ENCODE results near the gene DHX30.

Gene DHX30

DNA sequence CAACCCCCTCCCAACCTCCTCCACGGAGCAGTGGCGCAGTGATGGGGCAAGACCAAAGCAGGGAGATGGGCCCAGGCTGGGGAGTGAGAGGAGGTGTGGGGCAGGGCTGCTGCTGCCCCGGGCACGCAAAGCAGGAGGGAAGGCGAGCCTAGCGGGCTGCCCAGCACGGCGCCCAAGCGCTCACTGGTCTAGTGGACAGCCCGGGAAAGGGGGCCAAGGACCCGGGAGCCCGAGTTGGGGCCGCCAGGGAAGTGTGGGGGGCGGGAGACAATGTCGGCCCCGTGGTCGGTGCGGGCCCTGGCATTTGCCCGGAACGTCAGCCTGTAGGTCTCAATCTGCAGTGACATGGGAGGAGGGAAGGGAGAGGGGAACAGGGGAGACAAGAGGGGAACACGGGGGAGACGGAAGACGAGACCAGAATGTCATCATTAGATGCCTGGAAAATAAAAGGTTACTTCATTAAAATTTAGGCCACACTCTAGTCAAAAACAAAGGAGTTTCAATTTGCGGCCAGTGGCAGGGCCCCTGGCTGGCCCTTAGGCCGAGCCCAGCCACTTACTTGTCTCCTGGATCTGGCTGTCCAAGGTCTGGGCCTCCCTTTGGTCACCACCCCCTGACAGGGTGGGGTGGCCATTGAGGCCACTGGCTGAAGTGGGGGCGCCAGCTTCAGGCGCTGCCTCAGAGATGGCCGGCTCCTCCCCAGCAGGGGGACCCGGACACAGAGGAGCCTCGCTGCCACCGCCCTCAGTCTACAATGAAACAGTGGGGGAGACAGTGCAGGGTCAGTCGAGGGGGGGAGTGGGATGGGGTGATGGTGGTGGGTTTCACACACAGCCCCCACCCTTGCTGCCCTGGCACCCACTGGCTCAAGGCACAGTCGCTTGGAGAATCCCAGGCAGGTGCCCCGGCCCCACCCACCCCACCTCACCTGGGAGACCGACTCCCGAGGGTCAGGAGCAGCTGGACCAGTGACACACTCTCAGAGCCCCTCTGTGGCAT is 50.0 kb downstream of the DHX30 start:
- FAIRE-seq, result no peak

DNA sequence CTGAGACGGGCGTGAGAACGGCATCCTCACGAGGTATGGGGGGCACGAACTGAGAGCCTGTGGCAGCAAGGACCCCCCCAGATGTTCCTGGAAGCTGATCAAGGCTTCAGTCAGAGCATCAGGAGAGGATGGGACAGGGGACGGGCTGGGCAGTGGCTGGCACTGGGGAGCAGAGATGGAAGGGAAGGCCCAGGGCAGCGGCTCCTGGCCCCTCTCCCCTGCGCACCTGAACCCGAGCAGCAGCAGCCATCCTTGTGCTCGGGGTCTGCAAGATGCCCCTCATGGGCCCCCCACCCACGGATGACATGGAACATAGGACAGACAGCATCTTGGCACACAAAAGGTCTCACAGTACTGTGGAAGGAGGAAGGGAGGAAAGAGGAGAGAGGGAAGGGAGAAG is 51.3 kb downstream of the DHX30 start:
- FAIRE-seq, result no peak

DNA sequence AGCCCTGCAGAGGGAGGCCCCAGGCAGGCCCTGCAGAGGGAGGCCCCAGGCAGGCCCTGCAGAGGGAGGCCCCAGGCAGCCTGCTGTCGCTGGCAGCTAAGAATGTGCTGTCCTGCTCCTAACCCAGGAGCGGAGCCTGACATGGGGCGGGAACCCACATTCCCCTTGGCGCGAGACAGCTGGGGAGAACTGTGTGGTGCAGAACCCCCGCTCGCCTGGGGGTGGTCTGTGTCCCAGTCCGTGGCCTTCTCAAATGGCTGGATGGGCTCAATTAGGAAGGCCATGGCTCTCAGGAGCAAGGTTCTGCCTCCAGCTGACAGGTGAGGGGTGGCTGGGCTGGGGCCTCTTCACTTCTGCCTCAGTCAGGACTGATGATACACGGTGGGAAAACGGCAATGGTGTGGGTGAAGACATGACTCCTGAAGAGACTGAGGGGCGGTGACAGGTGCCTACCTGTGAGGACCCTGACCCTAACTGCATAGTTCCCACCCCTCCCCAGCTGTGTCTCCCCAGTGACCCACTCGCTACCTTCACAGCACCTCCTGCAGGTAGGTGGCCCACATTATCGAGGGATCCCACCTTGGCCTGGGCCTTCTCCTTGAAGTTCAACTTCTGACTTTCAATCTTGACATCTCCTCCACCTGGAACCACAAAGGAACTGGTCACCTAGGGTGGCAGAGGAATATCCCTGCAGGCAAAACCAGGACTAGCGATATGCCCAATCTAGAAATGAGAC is 52.0 kb downstream of the DHX30 start:
- FAIRE-seq, result no peak

DNA sequence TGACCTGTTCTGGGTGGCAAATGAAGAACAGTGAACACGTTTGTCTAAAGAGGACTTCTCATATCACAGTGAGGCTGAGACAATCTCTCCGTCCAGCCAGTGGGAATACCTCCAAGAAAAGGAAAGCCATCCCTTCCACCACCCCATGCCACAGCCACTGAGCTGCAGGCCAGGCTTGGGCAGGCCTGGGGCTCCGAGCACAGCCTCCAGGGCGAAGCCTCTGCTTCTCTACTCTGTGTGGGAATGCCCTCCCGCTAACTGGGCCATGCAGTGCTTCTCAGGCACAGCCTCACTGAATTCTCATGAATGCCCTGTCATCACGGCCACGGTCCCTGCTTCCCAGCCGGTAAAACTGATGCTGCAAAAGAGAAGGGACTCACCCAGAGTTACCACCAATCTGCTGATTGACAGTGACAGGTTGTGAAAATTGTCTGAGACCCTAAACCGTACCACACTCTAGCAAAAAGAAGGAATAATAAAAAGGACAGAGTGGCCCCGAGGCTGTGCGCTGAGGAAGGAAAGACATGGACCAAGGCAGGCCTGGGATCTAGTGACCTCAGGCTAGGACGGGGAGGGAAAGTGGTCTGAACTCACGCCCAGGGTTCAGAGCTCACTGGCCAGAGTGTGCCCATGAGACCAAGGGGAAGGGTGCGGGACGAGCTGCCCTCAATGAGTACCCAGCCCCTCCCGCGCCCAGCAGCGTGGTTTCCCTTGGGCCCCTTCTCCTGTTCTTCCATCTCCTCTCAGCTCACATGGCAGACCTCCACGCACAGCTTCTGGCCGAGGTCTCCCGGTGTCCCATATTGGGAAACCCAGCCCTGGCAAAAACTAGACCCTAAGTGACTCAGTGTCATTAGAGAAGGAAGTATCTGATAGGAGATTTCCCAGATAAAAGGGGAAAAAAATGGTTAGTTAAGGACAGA is 52.8 kb downstream of the DHX30 start:
- FAIRE-seq, result no peak

DNA sequence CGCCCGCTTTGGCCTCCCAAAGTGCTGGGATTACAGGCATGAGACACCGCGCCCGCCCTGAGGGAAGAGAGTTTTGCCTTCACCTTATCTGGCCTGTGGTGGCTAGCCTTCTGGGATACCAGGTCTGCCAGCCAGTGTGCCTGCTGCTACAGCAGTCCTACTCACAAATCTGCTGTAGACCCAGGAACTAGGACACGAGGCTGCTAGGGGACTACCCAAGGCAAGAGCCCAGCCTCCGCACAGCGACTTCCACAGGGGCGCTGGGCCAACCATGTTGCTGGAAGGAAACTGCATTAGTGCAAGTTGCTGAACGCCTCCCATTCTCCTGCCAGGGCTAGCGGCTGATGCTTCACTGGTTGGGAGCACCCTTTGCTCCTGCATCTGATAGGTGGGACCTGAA is 53.7 kb downstream of the DHX30 start:
- FAIRE-seq, result no peak

DNA sequence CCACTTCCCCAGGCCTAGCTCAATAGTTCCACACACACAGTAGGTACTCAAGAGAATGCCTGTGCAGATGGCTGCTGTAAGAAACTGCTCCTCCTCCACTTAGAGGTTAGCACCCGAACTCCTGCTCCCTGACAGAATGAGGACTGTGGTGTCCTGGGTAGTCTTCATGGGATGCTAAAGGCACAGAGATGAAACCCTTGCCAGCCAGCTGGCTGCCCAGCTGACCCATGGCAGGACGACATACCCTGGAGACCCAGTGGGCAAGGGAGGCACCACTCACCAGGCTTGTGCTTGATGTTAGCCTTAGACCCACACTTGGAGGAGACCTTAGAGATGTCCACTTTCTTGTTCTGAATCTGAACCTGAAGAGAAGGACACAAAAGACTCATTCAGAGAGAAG is 54.2 kb downstream of the DHX30 start:
- no peak for FAIRE-seq

DNA sequence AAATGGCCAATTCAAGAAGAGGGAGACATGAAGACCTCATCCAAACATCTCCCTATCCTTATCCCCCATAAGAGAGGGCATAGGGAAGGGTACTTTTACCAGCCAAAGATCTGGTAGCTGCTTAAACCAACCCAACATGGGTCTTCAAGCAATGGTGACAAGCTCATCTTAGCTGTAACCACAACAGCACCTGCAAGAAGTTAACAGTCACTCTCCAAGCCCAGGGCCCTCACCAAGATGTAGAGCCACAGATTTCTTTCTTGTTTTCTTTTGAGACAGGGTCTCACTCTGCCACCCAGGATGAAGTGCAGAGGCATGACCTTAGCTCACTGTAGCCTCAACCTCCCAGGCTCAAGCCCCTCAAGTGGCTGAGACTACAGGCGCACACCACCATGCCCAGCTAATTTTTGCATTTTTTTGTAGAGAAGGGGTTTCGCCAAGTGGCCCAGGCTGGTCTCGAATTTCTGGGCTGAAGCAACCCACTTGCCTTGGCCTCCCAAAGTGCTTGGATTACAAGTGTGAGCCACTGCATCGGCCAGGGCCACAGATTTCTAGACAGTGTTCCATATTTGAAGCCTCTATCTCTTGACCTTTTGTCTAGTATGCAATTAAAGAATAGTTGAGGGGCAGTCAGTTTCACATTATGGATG is 57.1 kb downstream of the DHX30 start:
- no peak for FAIRE-seq

DNA sequence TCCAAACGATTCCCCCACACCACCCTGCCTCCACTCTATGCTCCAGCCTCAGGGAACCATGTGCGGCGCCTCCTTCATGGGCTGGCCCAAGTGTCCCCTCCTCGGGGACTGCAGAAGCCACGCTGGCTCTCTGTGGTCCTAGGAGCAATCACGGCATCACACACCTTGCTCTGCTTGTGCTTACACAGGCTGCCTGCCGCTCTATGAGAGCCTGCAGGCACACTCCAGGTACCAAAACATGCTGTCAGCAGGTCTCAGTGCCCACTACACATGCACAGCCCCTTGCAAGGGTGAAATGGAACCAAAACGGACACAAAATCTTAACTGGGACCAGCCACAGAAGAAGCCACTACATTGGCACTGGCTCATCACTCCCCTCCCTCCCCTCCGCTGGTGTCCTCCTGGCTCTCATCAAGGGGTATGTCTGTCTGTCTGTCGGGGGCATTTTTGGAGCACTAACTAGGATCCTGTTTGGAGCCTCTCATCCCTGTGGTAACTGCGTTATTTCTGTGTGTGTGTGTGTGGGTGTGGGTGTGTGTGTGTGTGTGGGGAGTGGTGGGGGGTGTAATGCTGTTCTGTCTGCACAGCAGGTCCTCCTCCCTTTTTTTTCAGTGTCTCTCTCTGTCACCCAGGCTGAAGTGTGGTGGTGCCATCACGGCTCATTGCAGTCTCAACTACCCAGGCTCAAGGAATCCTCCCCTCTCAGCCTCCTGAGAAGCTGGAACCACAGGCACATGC is 60.6 kb downstream of the DHX30 start:
- FAIRE-seq, result no peak

DNA sequence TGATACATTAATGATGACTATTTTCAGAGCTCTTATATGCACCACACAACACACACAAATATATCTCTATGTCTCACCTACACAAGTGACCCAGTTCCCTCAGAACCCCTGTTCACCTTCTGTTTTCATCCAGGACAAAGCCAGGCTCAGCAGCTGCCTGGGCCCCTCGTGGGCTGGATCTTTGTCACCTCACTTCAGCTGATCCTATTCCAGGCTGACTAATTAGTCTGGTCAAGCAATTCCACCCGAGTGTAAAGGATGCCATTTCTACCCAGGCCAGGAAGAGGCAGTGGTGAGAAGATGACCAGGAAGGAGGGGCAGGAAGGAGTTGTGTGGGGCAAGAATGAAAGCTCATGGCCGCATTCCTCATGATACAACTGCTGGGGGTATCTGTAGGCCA is 62.3 kb downstream of the DHX30 start:
- no peak for FAIRE-seq

DNA sequence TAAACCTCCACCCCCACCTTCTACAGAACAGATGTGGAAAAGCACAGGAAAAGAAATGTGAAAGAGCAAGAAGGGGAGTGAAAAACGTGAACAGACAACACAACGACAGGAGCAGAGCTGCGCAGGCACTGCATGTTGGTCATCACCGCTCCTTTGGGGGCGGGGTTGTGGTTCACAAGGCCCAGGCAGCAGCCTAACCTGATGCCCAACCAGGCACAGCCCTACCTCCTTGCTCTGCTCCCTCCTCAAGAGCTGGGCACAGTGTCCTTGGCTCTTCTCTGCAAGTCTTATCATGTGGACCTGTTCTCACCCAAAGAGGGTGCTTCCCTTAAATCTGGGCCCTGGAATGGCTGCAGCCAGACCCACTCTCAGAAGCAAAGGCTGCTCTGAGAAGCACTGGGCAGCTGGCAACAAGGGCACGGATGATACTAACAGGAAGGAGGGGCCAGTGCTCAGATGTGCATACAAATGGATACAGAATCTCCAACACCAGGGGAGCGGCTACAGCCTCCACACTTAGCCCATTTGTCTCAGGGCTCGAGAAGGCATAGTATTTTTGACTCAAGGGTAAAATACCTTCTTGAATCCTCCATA is 64.6 kb downstream of the DHX30 start:
- no peak for FAIRE-seq

DNA sequence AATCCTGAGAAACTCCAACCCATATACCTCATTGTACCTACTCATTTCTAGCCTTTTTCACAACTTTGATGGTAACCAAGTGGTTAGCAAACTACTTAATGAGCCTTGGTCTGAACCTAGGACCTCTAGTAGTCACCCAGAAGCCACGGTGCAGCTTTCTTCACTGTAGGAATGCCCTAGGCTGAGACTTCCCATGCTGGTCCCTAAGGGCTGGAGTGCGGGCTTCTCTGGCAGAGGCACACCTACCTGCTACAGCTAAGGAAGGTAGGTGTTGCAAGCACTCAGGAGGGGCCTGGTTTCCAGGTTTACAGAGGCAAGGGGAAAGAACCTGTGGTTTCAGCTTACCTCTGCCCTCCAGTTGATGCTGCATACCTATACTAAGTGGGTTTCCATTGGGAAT is 65.4 kb downstream of the DHX30 start:
- FAIRE-seq, result no peak

DNA sequence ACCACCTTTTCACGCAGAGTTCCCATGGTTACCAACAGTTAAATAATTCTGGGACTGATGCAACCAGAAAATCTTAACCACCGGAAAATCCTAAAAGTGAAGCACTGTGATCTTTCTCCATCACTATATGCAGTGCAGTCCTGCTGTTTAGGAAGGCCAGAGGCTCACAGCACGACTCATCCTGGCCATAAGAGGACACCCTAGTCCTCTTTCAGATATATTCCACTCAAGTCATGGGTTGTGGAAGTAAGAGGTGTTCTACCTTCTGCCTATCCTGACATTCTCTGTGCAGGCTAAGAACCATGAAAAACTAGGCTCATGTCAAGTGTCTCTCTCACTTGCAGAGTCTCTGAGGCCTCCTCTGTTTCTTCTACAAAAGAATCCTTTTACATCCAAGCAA is 67.2 kb downstream of the DHX30 start:
- no peak for FAIRE-seq

DNA sequence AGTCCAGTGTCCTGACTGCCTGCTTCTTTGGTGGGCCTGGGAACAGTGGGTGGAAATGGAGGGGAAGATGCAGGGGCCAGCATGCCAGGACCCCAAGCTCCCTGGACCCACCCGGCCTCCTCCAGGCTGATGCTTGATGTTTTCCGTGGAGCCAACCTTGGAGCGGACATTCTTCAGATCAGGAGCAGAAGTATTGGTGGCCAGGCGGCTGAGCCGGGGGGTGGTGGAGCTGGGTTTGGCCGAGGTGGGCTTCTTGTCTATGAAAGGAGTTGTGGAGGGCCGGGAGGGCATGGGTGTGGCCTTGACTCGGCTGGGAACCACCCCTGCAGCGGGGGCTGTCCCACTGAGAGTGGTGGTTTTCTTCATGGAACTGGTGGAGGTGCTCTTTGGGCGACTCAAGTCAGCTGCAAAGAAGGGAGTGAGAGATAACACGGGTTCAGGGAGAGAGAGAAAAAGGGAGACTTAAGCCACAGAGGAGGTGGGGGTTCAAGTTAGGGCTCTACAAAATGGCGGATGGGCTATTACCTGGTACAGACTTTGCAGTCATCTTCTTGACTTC is 67.8 kb downstream of the DHX30 start:
- FAIRE-seq, result no peak

DNA sequence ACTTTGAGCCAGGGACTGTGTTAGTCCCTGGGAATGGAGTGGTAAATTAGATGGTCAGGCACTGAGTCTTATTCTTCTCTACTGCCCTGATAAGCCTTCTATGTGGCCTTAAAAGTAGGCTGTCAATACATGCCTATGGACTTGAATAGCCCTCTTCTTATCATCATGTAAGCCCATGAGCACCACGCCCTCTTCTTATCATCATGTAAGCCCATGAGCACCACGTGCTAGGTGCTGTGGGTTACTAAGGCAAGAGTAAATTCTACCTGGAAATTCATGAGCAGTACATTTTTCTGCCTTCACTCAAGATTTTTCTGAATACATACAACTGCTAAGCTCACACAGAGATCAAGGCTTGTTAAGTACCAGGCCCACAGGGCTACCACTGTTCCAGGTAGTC is 68.5 kb downstream of the DHX30 start:
- no peak for FAIRE-seq

DNA sequence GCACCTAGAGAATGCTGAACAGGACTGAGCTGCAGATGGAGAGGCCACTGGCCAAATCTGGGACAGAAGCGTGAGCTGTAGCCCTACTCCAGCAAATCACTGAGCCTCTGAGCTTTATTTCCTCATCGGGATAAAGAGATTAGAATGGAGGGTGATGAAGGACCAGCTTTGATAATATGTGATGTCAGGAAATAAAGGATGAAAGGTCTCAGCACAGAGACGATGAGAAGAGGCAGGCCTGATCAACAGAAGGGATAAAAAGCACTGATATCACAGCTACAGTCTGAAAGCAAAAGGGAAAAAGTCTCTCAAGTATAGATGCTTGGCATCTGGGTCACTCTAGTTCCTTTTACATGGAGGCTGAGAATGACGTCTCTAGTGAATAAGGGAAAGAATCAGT is 70.0 kb downstream of the DHX30 start:
- no peak for FAIRE-seq

DNA sequence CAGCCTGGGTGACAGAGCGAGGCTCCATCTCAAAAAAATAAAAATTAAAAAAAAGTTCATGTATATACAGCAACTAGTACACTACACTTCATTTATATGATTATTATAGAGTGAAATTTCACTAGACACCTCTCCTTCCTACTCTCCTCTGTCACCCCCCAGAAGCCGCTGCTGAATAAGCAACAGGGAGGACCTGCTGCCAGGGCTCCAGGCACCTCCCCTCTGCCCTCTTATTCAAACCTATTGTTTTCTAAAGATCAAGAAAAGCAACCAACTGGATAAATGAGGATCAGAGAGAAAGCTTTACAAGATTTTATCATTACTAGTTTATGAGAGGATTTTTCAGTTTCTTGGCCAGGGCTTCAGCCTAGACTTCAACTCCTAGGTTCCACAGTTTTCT is 71.5 kb downstream of the DHX30 start:
- no peak for FAIRE-seq

DNA sequence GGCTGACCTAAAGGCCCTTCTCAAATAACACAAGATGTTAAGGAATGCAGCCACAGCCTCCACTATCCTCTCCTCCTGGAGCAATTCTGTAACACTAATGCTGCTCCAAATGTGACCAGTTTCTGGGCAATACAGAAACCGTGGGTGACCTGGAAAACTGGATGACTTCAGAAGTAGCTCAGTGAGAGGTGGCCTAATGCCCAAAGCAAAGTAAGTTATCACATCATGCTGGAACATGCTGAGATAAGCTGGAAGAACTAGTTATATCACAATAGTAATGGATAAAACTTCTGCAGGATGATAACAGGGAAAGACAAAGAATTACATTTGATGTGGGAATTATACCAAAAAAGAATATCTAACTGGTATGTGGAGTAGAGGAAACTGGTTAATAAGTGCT is 72.0 kb downstream of the DHX30 start:
- no peak for FAIRE-seq

DNA sequence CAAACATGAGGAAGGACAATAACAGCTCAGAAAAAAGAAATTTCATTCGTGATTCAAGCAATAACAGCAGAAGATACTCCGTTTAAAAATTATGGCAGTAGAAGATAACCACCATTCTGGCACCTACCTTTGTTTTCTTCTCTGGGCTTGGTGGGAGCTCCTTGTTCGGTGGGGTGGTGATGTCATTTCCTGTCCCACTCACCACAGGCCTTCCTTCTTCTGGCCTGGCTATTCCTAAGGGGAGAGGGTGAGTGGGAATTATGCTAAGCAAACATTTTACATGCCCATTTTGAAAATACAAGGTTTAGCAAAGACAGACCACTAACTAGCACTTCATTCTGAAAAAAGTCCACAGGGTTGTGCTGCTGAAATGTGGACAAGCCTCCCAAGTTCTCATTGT is 74.4 kb downstream of the DHX30 start:
- FAIRE-seq, result no peak

DNA sequence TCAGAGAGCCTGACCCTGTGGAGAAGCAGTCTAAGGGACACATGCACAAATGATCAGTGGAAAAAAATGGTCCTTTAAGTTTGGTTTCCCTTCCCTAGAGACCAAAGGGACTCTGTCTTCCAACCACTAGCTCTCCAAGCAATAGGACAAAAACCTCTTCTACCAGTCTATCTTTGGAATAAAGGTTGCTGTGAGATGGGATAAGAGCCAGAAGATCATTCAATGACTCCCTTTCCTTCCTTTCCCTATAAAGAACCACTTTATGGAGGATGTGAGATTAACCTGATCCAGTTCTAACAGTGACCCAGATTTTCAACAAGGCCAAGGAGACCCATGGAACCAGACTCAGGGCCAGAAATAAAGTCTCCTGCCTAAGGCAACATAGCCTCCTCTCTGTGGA is 74.8 kb downstream of the DHX30 start:
- FAIRE-seq, result no peak

DNA sequence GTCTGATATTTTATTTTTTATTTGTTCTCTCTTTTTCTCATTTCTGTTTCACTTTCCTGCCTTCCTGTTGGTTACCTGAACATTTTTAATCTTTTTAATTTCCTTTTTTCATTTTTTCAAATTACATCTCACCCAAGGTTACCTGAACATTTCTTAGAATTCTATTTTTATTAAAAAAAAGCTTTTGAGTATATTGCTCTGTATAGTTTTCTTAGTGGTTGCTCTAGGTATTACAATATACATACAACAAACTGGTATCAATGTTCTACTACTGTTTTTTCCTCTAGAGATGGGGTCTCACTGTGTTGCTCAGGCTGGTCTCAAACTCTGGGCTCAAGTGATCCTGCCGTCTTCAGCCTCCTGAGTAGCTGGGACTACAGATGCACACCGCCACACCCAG is 79.4 kb downstream of the DHX30 start:
- no peak for FAIRE-seq

DNA sequence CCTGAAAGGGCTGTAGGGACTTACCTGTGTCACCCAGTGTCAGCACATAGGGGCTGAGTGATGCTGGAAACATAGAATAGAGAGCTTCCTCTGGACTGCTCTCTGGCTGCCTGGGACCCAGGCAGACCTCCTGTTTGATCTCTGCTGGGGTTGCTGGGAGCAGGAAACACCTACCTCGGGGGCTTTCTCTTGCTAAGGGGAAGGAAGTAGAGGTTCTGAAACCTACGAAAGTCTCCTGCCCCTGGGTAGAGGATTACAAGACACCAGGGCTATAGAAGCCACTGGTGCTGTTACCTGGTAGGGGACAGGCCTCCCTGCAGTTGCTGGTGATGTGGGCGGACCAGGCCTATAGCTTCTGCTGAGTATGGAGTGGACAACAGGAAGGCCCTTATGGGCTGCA is 81.7 kb downstream of the DHX30 start:
- no peak for FAIRE-seq
